A172 (cell line): ENCODE measurements around the gene TEX52. TPM values are rescaled to one million over a fixed set of nuclear protein-coding genes. Genes with fewer than 3 reads are reported as not detected.
"Not testable (repeated sequence)": the region's sequence is repeated elsewhere in the genome, so short reads cannot be mapped to it uniquely, and the experiment has no call there.

ENCODE experiments used
- DNase-seq: peaks from one replicate; pipeline ENCODE4 v3.0.0-alpha.2; 2015; ENCODE audit warnings: low spot score
- total RNA-seq: library from RNA; depleted of rRNA; stranded (reverse); fragments of >200 nt; shearing (Covaris generic); gene quantifications from 2 replicates; pipeline ENCODE4 v1.2.3, GENCODE V29; 2014; rRNA removed

Gene TEX52
- not detected in 2 replicates for total RNA-seq

DNA sequence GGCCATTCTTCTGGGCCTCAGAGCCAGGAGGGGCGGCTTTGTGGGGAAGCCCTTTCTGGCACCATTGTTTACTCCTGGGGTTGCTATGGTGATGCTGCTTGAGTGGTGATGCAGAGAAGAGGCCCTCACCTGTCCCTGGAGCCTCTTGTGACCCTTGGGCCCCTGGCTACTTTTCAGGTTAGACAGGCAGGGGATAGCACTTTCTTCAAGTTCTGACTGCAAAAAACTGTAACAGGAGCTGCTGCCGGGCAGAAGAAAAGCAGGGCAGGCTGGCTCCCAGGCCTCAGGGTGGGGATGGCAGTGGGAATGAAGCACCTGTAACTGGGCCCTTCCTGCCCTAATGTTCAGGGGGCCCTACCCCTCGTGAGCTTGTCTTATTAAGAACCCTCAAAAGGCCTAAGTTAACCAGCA lies at the start of gene TEX52:
TSS of gene TEX52 (minus strand) at position 19 of the 411 bp plus-strand sequence. CDS start at position 6, 13 bp downstream.
- DNase-seq = no peak

DNA sequence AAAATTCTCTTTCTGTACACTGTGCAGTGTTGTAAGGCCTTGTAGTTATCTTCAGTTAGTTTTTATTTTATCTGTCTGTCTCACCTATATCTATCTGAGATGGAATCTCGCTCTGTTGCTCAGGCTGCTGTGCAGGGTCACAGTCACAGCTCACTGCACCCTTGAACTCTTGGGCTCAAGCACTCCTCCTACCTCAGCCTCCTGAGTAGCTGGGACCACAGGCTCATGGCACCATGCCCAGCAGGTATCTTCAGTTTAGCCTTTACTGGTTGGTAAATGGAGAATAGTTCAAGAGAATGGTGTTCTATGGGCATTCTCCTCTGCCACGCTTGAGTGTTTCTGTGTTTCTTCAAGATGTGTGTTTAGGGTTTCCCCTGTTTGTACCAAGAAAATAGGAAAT lies 47.4 kb upstream of the TEX52 start:
- DNase-seq = no peak

DNA sequence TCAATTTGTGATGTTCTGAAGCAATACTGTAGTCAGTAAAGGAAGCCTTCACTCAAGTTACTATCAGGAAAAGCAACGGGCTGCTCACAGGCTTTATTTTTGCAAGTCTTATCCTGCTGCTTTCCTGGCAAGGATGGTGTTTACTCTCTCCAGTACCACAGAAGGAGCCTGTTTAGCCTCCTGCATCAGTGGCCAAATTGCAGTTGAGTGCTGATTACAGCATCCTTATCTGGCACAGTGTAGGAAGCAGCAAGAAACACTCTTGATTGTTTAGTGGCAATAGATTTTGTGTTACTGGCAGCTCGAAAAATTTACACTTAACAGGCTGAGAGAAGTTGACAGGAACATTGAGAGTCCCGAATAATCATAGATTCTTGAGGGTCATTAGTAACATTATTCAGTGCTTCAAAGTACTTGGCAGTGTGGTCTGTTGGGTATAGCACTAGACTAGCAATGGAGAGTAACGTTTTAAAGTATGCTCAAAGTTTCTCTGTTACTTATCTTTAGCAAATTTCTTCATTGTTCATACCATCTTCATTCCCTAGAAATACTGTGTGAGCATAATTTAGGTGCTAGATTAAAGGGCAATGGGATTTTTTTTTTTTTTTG lies 45.5 kb upstream of the TEX52 start:
- no peak for DNase-seq

DNA sequence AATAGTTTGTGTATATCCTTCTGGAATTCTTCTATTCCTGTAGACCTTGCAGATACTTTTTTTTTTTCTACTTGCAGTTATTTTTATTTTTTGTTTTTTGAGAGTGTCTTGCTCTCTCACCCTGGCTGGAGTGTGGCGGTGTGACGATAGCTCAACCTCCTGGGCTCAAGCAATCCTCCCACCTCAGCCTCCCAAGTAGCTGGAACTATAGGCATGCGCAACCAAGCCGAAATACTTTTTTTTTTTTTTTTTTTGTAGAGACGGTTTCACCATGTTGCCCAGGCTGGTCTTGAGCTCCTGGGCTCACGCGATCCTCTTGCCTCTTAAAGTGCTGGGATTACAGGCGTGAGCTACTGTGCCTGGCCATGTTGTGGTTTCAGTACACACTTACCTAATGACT lies 43.8 kb upstream of the TEX52 start:
- no peak for DNase-seq

DNA sequence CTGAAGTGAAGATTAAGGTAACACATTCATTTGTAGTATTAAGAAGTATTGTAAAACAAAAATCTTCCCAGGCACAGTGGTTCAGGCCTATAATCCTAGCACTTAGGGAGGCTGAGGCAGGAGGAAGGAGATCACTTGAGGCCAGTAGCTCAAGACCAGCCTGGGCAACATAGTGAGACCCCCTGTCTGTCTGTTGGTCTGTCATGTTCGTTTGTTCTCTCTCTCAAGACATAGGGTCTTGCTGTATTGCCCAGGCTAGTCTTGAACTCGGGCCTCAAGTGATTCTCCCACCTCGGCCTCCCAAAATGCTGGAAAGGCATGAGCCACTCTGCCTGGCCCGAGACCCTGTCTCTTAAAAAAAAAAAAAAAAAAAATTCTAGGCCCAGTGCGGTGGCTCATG lies 40.6 kb upstream of the TEX52 start:
- no peak for DNase-seq

DNA sequence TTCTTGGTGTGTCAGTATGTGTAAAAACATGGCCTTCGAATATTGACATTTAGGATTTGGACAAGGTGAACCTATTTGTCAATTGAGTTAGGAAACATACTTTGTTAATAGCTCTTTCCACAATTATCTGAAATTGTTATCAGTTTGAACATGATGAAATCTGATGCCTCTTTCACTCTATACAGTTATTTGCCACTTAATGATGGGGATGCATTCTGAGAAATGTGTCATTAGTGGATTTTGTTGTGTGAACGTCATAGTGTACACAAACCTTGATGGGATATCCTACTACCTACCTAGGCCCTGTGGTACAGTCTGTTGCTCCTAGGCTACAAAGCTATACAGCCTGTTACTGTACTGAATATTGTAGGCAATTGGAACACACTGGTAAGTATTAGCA lies 38.7 kb upstream of the TEX52 start:
- no peak for DNase-seq

DNA sequence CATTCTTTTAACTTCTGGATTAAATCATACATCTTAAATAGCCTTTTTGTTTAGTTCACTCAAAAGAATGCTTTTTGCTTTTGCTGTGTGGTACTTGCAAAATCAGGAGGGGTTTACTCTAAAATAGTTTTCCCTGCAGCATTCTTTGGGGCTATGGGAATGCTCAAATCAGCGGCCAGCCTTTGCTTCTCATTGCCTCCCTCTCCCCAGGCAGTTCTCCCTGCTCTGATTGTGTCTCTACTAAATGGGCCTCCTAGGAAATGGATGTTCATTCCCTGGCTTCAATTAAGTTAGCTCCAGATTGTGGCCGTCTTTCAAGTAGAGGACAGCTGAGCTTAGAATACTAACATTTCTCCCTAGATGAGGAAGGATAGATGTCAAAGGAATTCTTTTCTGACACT lies 38.2 kb upstream of the TEX52 start:
- DNase-seq = no peak

DNA sequence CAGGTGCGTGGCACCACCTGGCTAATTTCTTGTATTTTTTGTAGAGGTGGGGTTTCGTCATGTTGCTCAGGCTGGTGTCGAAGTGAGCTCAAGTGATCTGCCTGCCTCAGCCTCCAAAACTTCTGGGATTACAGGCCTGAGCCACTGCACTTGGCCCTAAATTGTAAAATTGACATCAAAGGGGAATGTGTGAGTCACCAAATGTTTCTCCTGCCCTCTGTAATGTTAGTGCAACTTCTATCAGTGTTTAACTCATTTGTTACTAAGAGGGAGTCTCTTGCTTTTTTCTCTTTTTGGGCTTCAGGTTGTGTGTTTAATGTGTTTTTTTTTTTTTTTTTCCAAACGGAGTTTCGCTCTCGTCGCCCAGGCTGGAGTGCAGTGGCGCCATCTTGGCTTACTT lies 36.2 kb upstream of the TEX52 start:
- peak; percentile 43 for DNase-seq

DNA sequence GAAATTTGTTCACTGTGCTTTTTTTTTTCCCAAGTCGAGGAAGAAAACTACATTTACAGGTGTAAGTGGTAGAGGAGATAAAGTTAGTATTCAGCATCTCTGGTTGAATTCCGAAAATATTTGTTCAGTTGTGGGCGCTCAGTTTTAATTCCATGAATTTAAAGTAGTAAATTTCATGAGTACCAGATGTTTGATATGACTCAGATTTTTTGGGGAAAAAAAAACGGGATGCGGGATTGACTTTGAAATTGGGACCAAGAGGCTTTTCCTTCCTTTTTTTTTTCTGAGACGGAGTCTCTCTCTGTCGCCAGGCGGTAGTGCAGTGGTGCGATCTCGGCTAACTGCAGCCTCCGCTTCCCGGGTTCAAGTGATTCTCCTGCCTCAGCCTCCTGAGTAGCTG lies 35.4 kb upstream of the TEX52 start:
- no peak for DNase-seq

DNA sequence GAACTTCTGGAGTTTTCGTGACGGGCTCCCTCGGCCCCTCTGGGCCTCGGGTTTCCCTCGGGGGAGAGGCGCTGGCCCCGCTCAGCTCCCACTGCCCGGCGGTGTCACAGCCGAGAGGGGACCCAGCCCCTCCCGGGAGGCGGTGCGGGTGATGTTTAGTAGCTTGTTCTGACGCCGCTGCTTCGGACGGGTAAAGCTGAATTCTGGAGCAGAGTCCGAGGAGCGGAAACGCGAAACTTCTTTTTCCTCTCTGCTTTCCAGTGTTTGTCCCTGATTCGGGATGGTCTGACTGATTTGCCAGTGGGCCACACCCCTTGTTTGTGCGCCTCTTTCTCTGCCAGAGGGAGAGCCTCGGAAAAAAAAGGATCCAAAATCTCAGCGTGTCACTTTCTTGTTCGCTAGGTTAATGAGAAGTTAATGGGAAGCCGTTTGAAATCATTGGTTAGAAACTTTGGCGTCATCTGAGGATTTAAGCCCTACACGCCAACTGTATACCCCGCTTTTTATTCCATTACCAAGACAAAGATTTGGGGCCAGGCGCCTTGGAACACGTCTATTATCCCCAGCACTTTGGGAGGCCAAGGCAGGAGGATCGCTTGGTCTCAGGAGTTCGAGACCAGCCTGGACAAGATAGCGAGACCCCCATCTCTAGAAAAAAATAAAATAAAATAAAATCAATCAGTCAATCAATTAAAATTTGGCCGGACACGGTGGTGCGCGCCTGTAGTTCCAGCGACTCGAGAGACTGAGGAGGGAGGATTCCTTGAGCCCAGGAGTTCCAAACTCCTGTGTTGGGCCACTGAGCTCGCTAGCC lies 34.6 kb upstream of the TEX52 start:
- peak; percentile 51 for DNase-seq

DNA sequence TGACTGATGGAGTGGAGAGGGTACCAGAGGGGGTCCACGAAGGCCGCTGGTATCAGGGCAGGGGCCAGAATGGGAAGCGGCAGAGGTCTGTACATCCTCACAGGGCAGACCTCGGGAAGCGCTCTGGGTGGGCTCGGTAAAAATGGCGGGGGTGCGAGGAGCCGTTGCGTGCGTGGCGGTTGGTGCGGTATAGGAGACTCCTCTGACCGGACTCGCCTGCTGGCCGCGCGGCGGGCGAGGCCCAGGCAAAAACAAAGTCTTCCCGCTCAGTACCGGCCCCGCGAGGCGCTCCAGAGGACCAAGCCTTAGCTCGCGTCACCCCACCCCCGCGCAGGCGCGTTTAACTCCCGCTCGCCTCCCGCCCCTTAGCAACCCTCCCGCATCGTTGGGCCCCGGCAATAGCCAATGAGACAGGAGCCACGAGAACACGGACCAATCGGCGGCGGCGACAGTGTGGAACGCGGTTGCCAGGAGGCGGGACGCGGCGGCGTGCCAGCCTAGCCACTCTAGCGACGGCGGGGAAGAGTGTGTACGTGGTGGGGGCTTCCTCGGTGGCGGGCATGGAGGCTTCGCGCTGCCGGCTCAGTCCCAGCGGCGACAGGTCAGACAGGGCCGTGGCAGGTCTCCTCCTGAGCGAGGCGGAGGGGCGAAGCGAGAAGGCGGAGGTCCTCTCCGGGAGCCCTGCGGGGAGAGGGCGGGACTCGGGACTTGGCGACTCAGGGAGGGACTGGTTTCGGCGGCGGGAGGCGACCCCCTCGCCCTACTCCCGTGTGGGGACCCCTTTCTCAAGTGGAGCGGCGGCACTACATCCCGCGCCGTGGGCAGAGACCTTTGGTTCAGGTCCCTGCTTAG lies 33.8 kb upstream of the TEX52 start, which contains the start of gene TULP3:
TSS of gene TULP3 (plus strand) at position 504 of the 852 bp plus-strand sequence. CDS start at position 561, 57 bp downstream.
- peak; percentile 83 for DNase-seq

DNA sequence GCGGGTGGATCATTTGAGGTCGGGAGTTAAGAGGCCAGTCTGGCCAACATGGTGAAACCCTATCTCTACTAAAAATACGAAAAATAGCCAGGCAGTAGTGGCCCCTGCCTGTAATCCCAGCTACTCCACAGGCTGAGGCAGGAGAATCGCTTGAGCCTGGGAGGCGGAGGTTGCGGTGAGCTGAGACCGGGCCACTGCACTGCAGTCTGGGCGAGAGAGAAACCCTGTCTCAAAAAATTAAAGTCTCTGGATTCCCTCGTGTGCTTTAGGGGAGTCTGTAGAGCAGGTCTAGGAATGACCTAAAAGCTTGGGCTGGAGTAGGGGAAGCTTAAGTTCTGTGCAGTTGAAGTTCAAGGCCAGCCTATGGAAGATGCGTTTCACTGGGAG lies 33.2 kb upstream of the TEX52 start:
- no peak for DNase-seq

DNA sequence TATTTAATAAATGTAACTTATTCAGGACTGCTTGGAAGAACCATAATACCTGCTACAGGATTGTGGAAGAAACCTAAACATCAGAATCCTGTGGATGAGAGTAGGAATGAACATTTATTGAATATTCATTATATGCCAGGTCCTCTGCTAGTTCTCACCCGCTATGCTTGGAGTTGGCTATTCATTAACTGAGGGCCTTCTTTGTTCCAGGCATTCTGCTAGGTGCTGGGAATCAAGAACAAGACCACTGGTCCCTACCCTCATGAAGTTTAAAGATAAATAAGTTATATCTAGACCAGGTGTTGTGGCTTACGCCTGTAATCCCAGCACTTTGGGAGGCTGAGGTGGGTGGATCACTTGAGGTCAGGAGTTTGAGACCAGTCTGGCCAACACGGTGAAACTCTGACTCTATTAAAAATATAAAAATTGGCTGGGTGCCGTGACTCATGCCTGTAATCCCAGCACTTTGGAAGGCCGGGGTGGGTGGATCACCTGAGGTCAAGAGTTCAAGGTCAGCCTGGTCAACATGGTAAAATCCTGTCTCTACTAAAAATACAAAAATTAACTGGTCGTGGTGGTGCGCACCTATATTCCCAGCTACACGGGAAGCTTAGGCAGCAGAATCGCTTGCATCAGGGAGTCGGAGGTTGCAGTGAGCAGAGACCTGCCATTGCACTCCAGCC lies 30.1 kb upstream of the TEX52 start:
- no peak for DNase-seq

DNA sequence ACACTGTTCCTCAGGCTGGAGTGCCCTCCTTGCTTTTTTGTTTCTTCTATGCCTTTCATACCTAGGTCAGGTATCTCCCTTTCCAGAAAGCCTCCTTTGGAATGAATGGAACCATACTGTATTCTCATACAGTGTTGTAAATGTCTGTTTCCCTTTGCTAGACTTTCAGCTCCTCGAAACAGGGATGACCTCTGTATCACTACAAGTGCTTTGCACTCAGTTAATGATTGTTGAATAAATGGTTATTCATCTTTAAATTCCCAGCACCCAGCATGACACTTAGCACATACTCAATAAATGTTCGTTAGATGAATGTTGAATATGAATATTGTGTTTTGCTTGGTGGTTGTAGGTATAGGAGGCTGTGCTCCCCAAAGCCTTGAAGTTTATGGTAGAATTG lies 28.0 kb upstream of the TEX52 start:
- DNase-seq = no peak

DNA sequence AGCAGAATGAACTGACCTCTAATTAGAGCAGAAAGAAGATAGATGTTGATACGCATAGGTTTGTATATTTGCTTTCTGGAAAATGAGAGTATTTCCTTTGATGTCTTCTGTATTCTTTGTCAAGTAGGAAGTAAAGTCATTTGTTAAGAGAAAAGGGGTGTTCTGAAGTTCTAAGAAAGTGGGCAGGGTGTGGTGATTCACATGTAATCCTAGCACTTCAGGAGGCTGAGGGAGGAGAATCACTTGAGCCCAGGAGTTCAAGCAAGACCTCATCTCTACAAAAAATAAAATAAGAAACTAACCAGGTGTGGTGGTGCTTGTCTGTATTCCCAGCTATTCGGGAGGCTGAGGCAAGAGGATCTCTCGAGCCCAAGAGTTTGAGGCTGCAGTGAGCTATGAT lies 23.0 kb upstream of the TEX52 start:
- DNase-seq = no peak

DNA sequence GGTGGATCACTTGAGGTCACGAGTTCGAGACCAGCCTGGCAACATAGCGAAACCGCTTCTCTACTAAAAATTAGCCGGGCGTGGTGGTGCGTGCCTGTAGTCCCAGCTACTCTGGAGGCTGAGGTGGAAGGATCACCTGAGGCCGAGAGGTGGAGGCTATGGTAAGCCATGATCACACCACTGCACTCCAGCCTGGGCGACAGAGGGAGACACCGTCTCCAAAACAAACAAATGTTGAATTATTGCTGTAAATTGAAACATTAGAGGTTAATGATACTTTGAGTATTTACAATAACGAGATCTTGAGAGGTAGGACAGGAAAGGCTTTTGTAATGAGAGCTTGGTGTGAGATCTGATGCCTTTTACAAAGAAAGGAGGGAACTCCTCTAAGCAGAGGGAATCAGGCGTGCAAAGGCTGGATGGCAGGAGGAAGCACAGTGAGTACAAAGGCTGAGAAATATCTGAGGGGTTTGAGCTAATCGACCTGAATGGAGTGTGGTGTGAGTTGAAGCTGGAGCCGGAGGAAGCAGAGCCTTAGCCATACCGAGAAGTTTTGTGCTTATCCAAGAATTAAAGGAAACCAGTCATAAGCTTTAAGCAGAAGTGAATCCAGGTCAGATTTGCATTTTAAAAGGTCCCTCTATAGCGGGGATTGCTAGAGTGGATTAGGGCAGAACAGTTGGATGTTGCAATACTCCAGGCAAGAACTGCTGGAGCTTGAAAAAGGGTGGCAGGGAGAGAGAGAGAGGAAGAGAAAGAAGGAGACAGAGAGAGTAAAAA lies 21.3 kb upstream of the TEX52 start:
- no peak for DNase-seq

DNA sequence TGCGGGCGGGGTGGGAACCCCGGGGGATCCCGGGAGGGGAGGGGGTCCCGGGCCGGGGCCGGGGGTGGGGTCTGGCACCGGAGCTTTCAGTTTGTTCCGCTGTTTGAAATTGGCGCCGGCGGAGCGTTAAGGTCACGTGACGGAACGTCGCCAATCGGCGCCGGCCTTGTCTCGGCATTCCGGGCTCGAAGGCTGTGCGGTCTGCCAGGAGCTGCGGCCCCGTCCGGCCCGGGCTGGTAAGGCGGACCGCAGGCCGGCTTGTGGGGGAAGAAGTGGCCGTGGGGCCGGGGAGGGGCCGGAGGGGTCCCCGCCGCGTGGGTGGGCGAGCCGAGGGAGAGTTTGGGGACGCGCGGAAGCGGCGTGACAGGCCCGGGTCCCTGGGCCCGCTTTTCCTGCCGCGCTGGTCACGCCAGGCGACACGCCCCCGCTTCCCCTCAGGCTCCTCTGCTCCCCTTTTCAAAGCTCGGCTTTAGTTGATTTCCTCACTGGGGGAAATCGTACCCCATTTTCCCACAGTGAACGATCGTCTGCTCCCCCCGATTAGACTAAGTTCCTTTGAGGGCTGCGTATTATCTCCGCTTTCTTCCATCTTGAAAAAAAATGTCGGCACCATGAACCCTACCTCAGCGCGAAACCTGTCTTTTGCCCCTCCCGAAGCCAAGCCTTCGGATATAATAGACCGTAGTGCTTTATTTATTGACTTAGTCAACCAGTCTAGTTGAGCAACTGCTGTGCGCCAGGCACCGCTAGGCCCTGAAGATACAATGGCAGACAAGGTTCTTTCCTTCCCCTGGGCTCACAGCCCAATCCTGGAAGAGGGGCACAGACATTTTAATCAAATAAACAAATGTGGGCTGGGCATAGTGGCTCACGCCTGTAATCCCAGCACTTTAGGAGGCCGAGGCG lies 20.5 kb upstream of the TEX52 start, which contains the start of the genes FOXM1 and RHNO1:
TSS of gene FOXM1 (minus strand) at position 128 of the 906 bp plus-strand sequence. CDS start 2,696 bp downstream, outside the sequence.
TSS of gene RHNO1 (plus strand) at position 177 of the 906 bp plus-strand sequence. CDS start 8,144 bp downstream, outside the sequence.
- peak; percentile 62 for DNase-seq

DNA sequence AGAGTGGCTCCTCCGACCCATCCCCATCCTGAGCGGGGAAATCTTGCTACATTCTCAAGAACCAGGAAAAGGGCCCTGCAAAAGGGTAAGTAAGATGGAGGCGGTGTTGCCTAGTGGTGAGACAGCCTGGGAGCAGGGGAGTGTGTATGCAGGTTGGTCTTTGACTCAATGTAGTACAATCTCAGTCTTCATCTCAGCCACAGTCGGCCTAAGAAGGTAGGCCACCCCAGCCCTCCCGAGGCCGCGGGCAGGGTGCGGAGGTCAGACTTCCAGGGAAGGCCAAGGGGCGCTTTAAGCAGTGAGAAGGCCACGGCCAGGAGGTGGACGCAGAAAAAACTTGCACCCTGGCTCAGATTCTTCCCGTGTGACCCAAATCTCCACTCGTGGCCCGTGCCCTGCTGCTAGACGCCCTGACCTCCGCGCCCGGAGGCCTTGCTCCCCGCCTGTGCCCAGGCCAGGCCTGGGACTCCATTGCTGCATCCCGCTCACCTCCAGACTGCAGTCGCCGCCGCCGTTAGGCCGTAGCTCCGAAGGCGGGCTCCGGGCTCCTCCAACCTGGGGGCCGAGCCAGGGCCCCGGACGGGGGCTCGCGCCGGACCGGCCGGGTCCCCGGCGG lies 19.7 kb upstream of the TEX52 start:
- DNase-seq = peak; percentile 15

DNA sequence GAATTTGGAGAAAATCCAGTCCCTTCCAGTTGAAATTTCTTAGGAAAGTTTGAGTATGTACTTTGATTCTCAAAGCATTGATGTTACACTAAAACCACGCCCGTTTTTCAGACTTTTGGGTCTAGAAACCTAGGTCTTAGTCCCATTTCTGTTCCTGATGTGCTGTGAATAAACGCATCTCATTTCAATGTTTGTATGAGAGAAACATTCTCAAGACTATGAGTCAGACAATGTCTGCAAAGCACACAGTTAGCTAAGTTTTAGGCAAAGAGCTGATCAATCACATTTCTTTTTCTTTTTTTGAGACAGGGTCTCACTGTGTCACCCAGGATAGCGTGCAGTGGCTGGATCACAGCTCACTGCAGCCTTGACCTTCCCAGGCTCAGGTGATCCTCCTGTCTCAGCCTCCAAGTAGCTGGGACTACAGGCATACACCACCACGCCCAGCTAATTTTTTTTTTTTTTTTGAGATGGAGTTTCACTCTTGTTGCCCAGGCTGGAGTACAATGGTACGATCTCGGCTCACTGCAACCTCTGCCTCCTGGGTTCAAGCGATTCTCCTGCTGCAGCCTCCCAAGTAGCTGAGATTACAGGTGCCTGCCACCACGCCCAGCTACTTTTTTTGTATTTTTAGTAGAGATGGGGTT lies 12.3 kb upstream of the TEX52 start:
- DNase-seq = not testable (repeated sequence)
